Neural cell (in vitro differentiated cells): ENCODE data around the gene DNMT3A.

Source experiments
- CTCF ChIP-seq: fragments of 450-650 bp; IDR thresholded peaks from 2 replicates; pipeline ENCODE4 v1.5.1; 2014; ENCODE audit warnings: antibody characterized with exemption, mild to moderate bottlenecking, moderate library complexity; ENCODE audit not compliant: poor library complexity, severe bottlenecking
- POLR2AphosphoS5 ChIP-seq: IDR thresholded peaks from 2 replicates; pipeline ENCODE4 v1.6.1; 2012

- TF ChIP-seq CTCF = no peak
- no peak for TF ChIP-seq POLR2AphosphoS5
These were observed 18.6 kb downstream of the DNMT3A start for GRCh38 chr2:25323042-25323514.
